ENCODE data around the gene GBX1.

GBX1 gene

DNA sequence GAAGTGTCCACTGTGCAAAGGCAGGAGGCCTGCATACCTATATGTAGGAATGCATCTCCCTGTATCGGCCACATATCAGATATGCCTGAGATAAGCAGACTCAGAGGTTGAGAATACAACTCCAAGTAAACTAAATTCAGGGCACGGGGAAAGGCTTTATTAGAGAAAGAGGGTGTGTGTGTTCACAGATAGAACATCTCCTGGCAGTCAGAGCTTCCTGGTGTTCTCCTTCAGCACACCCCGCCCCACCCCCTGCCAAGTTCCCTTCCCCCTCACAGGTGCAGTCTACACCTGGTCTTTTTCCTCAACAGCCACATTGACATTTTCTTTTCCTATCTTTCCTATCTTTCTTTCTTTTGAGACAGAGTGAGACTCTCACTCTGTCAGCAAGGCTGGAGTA is 17.1 kb downstream of the GBX1 start:
- H3K9me3 ChIP-seq (ENCODE audit: insufficient read depth, low read length), result no peaks in the 10 kb centered on the region
- H4K20me1 ChIP-seq (ENCODE audit: low read depth, low read length), result no peaks in the 10 kb centered on the region
- H3K27me3 ChIP-seq (ENCODE audit: low read length), result 0 out of 2 replicates have a peak, but pooled peaks cover 13% of the 10 kb centered on the region
- no peaks in the 10 kb centered on the region for H3K36me3 ChIP-seq (ENCODE audit: low read length)
- H2AFZ ChIP-seq (ENCODE audit: low read depth, low read length, severe bottlenecking), result no peak overlapping the region
- H3K27ac ChIP-seq (ENCODE audit: low read depth, low read length), result no peak overlapping the region
- no peak for TF ChIP-seq EZH2phosphoT487 (conservative IDR thresholded peaks at IDR 0.05; ENCODE audit: low read length)
- TF ChIP-seq, protein P1, sequence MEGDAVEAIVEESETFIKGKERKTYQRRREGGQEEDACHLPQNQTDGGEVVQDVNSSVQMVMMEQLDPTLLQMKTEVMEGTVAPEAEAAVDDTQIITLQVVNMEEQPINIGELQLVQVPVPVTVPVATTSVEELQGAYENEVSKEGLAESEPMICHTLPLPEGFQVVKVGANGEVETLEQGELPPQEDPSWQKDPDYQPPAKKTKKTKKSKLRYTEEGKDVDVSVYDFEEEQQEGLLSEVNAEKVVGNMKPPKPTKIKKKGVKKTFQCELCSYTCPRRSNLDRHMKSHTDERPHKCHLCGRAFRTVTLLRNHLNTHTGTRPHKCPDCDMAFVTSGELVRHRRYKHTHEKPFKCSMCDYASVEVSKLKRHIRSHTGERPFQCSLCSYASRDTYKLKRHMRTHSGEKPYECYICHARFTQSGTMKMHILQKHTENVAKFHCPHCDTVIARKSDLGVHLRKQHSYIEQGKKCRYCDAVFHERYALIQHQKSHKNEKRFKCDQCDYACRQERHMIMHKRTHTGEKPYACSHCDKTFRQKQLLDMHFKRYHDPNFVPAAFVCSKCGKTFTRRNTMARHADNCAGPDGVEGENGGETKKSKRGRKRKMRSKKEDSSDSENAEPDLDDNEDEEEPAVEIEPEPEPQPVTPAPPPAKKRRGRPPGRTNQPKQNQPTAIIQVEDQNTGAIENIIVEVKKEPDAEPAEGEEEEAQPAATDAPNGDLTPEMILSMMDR (IDR thresholded peaks at IDR 0.05; ENCODE audit: insufficient read depth, low read length, poor library complexity, severe bottlenecking), result no peak
- H3K4me2 ChIP-seq (ENCODE audit: low read depth, low read length, poor library complexity, severe bottlenecking), result no peak overlapping the region
- no peaks in the 10 kb centered on the region for H3K9me2 ChIP-seq (replicated peaks; ENCODE audit: insufficient read depth, low read length)
- no peak overlapping the region for H3K9ac ChIP-seq (ENCODE audit: low read length)
- H3K4me3 ChIP-seq (ENCODE audit: insufficient read depth, low read length, poor library complexity, severe bottlenecking), result no peak overlapping the region
- H3F3A ChIP-seq (ENCODE audit: insufficient read depth), result no peaks in the 10 kb centered on the region
- H3K79me2 ChIP-seq (ENCODE audit: insufficient read depth, low read length), result no peaks in the 10 kb centered on the region

DNA sequence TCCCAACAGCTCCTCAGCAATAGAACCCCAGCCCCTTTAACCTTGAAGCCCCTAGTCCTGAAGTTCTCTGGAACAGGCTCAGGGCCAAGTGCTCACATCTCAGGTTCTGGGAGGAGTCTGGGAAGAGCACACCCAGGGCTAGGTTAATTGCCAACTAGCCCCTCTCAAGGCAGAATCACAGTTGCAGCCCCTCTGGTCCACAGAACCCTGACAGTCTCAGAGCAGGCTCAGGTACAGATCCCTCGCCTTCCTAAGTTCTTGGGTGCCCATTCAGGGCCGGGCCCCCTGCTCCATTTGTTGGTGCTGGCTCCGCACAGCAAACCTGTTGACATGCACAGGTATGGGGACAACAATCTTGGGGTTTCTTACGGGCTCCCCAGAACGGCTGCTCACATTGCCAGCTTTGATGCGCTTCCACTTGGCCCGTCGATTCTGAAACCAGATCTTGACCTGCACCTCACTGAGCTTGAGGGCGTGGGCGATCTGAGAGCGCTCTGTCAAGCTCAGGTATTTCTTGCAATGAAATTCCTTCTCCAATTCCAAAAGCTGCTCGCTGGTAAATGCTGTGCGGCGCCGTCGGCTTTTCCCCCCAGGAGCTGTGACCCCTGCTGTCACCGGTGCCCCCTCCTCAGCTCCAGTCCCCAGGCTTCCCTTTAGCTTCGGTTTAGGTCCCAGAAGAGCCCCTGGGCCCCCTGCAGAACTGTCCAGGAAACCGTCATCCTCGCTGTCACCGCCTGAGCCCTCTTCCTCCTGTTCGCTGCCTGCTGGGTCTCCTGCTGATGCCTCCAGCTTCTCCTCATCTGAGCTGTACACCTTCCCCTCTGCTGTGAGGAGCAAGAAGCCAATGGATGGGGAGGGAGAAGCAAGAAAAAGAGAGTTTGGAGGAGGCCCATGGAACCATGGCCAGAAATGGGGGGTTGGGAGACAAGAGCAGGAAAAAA is 18.9 kb downstream of the GBX1 start:
- Histone ChIP-seq H3K4me2 (ENCODE audit: low read depth, low read length, poor library complexity, severe bottlenecking) (no peak overlapping the region), H4K20me1 (ENCODE audit: low read depth, low read length) (no peaks in the 10 kb centered on the region), H3K9ac (ENCODE audit: low read length) (no peak overlapping the region), H3K27me3 (ENCODE audit: low read length) (0 out of 2 replicates have a peak, but pooled peaks cover 13% of the 10 kb centered on the region), H2AFZ (ENCODE audit: low read depth, low read length, severe bottlenecking) (no peak overlapping the region), H3K27ac (ENCODE audit: low read depth, low read length) (no peak overlapping the region), H3K9me3 (ENCODE audit: insufficient read depth, low read length) (no peaks in the 10 kb centered on the region), H3K36me3 (ENCODE audit: low read length) (no peaks in the 10 kb centered on the region), H3K9me2 (replicated peaks; ENCODE audit: insufficient read depth, low read length) (no peaks in the 10 kb centered on the region), H3K79me2 (ENCODE audit: insufficient read depth, low read length) (no peaks in the 10 kb centered on the region), H3F3A (ENCODE audit: insufficient read depth) (no peaks in the 10 kb centered on the region), H3K4me3 (ENCODE audit: insufficient read depth, low read length, poor library complexity, severe bottlenecking) (no peak overlapping the region)
- no peak for TF ChIP-seq EZH2phosphoT487 (conservative IDR thresholded peaks at IDR 0.05; ENCODE audit: low read length)
- TF ChIP-seq, protein P1 (IDR thresholded peaks at IDR 0.05; ENCODE audit: insufficient read depth, low read length, poor library complexity, severe bottlenecking), result no peak

DNA sequence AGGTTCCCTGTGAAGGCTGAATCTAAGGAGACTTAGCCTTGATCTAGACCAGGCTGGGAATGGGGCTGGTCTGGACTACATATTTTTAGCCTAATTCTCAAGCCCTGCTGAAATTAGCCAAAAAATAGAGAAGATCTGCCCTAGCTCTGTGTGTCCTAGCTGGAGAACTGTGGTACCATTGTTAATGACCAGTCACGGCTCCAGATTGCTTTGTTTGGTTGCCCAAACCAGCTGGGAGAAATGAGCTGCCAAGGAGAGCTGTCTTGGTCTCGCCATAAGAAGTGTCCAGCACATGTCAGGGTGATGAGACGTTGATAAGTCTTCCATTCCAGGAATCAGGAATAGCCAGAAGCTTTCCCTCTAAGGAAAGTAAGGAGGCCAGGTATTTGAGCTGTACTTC is 20.7 kb downstream of the GBX1 start:
- no peaks in the 10 kb centered on the region for H3K79me2 ChIP-seq (ENCODE audit: insufficient read depth, low read length)
- no peak overlapping the region for H3K27ac ChIP-seq (ENCODE audit: low read depth, low read length)
- H3K9me2 ChIP-seq (replicated peaks; ENCODE audit: insufficient read depth, low read length), result no peaks in the 10 kb centered on the region
- H2AFZ ChIP-seq (ENCODE audit: low read depth, low read length, severe bottlenecking), result no peak overlapping the region
- H4K20me1 ChIP-seq (ENCODE audit: low read depth, low read length), result no peaks in the 10 kb centered on the region
- H3K36me3 ChIP-seq (ENCODE audit: low read length), result no peaks in the 10 kb centered on the region
- no peak overlapping the region for H3K4me3 ChIP-seq (ENCODE audit: insufficient read depth, low read length, poor library complexity, severe bottlenecking)
- 0 out of 2 replicates have a peak, but pooled peaks cover 5% of the 10 kb centered on the region for H3K27me3 ChIP-seq (ENCODE audit: low read length)
- no peaks in the 10 kb centered on the region for H3K9me3 ChIP-seq (ENCODE audit: insufficient read depth, low read length)
- TF ChIP-seq EZH2phosphoT487 (conservative IDR thresholded peaks at IDR 0.05; ENCODE audit: low read length), result no peak
- TF ChIP-seq, protein P1 (IDR thresholded peaks at IDR 0.05; ENCODE audit: insufficient read depth, low read length, poor library complexity, severe bottlenecking), result no peak
- H3K4me2 ChIP-seq (ENCODE audit: low read depth, low read length, poor library complexity, severe bottlenecking), result no peak overlapping the region
- no peak overlapping the region for H3K9ac ChIP-seq (ENCODE audit: low read length)
- no peaks in the 10 kb centered on the region for H3F3A ChIP-seq (ENCODE audit: insufficient read depth)

Data from SU-DHL-6 (cell line).